ENCODE results near the gene ZDHHC1.

Gene ZDHHC1, protein sequence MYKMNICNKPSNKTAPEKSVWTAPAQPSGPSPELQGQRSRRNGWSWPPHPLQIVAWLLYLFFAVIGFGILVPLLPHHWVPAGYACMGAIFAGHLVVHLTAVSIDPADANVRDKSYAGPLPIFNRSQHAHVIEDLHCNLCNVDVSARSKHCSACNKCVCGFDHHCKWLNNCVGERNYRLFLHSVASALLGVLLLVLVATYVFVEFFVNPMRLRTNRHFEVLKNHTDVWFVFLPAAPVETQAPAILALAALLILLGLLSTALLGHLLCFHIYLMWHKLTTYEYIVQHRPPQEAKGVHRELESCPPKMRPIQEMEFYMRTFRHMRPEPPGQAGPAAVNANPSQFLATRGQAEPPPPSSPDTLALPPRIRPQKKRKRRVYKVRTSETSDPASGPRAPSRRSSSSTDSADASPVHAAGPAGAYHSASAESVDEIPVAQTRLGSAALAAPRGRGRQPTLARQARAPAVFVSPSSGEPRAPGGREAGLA

DNA sequence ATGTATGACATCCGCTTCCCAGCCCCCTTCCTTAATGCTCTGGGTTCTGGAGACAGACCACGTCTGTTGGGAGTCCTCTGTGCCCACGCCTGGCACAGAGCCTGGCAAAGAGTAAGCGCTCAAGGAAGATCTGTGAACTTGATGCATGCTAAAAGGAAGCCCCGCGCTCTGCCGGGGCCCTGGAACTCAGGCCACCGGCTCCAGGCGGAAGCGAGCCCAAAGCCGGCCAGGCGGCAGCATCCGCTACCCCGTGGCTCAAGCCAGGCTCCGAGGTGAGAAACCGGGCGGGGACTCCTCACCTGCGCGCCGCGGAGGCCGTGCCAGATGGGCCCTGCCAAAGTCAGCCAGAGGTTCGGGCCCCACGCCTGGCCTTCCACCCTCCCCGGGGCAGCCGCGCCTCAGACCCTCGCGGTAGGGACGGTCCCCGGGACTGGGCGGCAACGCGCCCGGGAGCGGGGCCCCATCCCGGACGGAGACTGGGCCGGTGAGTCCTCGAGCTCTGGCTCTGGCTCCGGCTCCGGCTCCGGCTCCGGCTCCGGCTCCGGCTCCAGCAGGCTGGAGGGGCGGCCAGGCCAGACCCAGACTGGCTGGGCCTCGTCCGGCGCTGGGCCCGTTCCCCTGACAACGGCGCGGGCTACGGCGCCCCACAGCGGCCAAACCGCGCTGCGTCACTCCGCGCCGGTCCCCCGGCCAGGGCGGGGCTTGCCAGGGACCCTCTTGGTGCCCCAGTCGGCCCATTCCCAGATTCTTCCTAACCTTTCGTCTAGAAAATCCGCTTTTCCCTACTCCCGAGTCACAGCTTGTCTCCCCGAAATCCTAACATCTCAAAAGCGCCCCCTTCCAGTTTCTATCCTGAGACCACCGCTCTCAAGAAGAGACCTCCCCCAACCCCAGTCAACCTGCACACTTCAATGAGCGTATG is at the start of gene ZDHHC1:
ZDHHC1 (minus strand) TSS at position 606 of the 922 bp plus-strand sequence. CDS start 8,702 bp downstream, outside the sequence.
- no peak for DNase-seq (ENCODE audit: low read depth, low spot score)

DNA sequence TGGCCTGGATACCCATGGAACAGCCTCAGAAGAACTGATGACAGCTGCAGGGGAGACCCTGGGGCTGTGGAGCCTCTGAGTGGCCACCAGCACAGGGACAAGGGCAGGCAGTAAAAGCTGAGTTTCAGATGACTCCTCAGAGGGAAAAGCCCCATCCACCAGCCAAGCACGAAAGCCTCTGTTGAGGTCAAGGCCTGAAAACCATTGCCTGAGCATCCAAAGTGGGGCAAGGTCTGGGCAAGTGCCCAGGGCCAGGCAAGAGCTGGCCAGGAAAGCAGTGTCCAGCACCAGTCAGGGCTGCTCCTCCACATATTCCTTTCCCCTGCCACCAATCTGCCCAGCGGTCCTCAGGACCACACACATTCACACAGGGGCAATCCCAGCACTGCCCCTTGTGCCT is 48.3 kb upstream of the ZDHHC1 start:
- DNase-seq (ENCODE audit: low read depth, low spot score) = no peak

DNA sequence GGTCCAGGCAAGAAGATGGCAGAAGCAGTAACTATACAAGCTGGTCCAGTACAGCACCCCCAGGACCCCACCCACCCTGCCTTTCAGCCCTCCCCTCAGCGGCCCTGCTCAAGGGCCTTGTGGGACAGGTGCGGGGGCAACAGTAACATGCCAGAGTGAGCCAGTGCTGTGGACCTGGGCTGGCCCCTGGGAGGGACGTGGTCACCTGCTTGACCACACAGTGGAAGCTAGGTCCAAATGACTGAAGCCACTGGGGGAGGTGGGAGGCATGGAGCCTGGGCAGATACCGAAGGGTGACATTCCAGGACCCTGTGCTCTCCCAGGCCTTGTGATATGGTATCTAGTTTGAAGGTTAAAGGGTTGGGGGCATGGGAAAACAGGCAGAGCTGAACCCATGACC is 47.4 kb upstream of the ZDHHC1 start:
- DNase-seq (ENCODE audit: low read depth, low spot score) = no peak

DNA sequence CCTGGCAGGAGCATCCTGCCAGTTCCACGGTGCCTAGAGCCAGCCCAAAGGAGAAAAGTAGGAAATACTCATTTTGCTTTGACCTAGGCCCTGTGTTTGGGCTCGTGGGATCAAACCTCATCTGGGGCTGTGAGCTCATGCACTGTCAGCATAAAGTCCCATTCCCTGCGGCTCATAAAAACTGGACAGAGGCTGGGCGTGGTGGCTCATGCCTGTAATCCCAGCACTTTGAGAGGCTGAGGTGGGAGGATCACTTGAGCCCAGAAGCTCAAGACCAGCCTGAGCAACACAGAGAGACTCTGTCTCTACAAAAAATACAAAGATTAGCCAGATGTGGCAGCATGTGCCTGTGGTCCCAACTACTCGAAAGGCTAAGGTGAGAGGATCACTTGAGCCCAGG is 46.8 kb upstream of the ZDHHC1 start:
- no peak for DNase-seq (ENCODE audit: low read depth, low spot score)

DNA sequence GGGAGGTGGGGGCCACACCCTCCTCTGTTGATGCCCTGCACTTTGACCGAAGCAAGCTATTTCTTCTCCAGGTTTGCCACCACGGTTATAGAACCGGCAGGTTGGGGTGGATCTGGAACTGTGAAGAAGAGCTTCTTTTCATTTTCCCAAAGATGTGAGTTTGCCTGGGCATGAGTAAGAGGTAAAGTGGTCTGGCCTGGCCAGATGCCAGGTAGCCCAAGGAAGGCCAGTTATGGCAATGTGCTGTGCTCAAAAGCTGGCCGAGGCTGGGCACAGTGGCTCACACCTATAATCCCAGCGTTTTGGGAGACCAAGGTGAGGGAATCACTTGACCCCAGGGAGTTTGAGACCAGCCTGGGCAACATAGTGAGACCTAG is 46.0 kb upstream of the ZDHHC1 start:
- DNase-seq (ENCODE audit: low read depth, low spot score) = no peak

DNA sequence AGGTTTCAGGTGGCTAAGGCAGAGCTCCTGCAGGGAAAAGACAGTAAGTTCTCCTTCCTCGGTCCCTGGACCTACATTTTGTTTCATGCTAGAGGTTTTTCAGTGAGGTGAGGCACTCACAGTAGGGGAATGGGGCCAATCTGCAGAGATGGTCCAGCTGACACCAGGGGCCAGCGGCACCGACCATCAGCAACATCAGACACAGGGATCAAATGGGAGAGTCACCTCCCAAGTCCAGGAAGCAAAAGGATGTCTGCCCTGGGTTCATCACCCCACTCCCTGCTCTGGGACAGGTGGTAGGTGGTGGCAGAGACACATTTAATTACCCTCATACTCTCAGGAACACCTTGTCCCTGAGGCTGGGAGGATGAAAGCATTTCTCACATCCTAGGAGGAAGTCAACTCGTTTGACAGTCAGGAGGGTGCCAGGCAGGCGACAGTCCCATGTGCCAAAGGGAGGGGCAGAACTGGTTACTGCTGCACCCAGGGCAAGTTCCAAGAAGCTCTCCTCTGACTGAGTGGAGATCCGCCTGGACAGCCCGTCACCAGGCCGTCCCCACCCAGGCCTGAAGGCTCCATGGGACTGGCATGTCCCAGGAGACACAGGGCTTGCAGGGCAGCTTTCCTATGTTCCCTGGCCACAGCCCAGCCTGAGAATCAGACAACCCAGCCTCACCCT is 45.5 kb upstream of the ZDHHC1 start:
- DNase-seq (ENCODE audit: low read depth, low spot score) = no peak

DNA sequence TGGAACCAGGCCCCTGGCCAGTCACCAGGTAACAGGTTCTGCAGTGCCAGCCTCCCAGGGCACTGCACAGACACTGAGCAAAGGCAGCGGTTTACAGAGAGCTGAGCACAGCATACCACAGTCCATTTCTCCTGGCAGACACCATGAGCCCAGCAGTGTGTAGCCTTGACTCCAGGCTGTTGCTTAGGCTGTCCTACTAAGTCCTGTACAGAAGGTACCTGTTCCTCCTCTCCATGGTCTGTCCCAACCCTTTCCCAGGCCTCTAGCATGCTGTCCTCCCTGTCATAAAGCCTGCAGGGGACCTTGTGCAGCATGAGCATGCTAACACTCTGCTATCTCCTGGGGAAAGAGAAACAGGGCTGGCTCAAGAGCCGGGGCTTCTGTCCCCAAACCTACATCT is 44.7 kb upstream of the ZDHHC1 start:
- DNase-seq (ENCODE audit: low read depth, low spot score) = no peak

DNA sequence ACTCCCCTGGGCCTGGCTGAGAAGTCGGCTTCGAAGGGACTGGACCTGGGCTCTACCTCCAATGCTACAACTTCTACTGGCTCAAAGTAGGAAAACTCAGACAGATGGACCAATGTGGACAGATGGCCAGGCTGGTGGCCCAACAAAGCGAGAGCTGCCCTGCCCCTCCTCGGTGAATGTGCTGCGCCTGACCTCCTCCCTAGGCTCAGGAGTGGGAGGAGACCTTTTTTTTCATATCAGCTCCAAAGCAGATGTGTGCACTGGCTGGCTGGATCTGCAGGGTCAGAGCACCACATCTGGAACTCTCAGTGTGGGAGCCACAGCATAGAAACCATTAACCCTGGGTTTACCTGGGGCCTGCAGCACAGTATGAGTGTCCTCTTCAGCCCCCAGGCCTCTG is 43.9 kb upstream of the ZDHHC1 start:
- DNase-seq (ENCODE audit: low read depth, low spot score) = no peak

DNA sequence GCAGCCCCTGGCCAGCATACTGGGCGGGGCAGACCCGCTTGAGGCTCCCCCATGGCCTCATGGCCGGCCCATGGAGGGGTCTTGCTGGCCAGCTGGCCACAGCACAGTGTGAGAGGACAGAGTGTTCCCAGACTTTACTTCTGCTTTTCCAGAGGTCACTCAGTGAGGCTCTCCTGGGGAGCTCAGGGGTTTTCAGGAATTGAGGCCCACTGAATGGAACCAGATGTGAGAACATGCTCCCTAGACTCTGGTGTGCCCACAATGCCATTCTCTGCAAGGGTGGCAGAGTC is 43.5 kb upstream of the ZDHHC1 start:
- no peak for DNase-seq (ENCODE audit: low read depth, low spot score)

DNA sequence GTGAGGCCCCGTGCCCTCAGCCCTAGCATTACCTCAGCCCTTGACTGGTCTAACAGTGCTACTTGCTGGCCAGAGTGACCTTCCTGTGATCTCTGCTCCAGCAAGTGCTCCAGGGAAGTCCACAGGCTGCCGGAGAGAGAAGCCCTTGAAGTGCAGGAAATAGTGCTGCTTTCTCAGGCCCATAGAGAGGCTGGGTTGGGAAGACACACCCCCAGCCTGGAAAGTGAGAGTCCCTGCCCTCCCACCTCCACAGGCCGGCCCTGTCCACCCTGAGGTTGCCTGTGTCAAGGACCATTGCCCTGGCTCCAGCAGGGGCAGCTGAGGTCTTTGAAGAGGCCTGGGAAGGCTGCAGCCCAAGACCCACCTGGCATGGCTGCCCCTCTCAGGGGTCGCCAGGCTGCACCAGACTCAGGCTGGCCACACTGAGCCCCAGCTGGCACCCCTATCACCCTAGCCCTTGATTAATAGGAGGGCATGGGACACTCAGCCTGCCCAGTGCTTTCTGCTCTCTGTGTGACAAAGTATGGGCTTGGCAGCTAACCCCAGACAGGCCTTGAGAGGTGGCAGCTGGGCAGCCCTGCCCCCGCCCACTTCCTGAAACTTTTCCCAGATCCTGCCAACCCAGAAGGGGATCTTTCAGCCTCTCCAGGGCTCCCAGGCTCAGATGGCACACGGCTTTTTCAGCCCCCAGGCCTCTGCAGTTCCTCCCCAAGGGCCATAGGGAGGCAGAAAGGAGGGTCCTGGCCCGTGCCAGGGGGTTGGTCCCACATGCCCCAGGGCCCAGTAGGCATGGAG is 43.0 kb upstream of the ZDHHC1 start:
- DNase-seq (ENCODE audit: low read depth, low spot score) = no peak

DNA sequence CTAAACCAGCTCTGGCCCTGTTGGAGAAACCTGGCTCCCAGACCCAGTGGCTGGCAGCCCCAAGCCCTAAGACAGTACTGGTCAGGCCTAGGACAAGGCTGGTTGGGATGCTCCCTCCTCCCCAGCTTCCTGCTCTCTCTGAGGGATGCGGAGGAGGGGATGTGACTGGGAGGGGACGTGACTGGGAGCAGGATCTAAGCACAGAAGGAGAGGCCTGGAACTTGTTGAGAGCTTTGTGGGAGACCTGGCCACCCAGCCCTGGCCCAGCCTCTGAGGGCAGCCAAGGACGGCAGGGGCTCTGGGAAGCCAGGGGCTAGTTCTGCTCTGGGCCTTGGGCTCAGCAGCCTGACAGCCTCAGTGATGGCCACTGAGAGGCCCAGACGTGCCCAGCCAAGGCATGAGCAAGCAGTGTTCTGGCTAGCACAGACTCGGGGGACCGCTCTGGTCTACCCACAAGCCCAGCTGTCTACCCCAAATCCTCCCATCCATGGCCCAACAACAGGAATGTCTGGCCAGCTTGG is 41.9 kb upstream of the ZDHHC1 start:
- no peak for DNase-seq (ENCODE audit: low read depth, low spot score)

DNA sequence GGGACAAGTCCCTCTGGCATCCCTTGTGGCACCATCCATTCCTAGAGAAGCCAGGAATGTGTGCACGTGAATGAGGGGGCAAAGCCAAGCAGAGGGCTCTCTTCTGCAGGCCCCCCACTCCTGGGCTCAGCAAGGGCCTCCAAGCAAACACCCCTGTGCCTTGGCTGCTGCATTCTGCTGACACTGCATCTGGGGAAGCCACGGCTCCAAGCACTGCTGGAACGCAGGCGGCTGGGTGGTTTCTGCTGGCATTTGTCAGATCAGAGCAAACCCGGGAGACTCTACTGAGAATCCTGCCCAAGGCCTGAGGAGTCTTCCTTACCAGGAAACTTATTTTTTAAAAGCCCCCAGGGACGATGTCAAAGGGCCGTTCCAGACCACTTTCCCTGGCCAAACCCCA is 41.3 kb upstream of the ZDHHC1 start:
- DNase-seq (ENCODE audit: low read depth, low spot score) = no peak

DNA sequence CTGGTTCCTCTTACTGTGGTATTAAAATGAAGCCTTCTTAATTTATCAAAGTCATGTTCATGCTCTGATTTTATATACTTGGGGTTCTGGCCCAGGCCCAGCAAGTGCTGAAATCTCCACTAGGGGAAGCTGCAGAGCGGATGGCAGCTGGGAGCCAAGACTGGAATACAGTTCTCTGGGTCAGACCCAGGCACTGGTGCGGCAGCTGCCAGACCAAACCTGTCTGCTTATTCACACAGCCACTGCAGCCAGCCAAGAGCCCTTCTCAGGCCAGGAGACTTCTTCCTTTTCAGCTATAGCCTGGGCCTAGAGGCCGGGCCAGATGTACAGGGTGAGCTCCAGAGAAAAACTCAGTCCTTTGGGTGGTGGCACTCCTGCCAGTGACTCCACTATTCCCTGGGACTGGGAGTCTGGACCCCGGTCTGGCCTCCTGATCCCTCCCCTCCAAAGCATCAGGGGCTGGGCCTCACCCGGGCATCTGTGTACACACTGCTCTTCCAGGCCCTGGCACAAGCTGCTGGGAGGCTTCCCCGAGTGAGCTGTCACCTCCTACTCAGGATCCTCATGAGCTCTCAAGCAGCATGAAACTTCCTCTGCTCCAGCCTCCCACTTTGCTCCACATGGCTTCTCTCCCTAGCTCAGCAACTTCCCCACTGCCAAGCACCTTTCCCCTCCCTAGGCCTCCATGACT is 40.3 kb upstream of the ZDHHC1 start:
- DNase-seq (ENCODE audit: low read depth, low spot score) = no peak

DNA sequence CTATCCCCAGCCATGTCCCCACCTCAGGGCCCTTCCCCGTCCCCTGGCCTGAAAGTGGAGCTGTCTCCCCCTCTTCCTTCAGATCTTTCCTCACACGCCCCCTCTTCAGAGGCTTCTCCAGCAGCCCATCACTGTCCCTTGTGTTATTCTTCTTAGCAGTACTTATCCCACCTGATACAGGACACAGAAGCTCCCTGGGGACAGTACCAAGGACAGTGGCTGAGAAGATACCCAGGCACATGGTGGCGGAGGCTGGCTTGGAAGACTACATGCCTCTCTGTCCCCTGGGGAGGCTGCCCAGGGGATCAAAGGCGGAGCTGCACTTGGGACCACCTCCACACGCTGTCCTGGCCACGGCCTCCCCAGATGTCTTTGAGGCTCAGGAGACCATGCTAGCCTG is 38.6 kb upstream of the ZDHHC1 start:
- DNase-seq (ENCODE audit: low read depth, low spot score) = no peak

DNA sequence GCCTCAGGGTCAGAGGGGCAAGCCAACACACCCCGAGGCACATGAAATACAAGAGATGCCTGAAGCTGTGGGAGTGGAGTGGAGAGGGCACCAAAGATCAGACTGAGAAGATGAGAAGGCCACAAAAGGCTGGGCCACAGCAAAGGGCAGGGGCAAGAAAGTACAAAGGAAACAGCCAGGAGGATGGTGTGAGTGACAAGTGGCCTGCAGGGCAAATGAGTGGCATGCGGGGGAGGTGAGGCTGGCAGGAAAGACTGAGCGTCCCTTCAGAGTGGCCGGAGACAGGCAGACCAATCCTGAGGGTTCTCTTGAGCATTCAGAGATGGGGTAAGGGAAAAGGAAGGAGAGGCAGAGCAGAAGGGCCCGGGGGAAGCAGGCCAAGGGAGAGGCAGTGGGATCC is 37.8 kb upstream of the ZDHHC1 start:
- no peak for DNase-seq (ENCODE audit: low read depth, low spot score)

DNA sequence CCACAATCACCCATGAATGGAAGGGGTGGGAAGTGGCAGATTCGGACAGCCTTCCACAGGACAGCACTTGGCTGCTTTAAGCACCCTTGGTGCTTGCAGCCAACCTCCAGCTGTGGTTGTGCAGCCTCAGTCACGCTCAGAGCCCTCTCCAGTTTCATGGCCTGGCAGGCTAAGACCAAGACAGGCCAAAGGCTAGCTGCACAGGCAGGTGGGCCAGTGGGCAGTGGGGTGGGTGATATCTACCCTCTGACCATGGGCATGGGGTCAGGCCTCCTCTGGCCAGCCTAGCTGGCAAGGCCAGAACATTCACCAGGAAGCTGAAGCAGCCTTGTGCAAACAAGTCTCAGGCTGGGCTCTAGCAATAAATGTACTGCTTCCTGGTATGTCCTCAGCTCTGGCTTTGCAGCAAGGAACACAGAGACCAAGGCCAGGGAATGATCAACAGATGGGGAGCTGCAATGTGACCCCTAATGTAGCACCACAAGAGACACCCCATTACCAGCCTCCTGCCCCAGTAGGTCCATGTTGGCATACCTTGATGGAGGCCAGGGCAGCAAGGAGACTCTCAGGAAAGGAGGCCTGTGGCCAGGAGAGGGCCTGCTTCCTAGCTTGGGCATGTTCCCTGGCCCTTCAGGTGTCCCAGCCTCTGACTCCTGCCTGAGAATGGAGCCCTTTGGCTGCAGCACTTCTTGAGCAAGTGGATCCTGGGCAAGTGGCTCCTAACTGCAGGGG is 35.6 kb upstream of the ZDHHC1 start:
- DNase-seq (ENCODE audit: low read depth, low spot score) = no peak

DNA sequence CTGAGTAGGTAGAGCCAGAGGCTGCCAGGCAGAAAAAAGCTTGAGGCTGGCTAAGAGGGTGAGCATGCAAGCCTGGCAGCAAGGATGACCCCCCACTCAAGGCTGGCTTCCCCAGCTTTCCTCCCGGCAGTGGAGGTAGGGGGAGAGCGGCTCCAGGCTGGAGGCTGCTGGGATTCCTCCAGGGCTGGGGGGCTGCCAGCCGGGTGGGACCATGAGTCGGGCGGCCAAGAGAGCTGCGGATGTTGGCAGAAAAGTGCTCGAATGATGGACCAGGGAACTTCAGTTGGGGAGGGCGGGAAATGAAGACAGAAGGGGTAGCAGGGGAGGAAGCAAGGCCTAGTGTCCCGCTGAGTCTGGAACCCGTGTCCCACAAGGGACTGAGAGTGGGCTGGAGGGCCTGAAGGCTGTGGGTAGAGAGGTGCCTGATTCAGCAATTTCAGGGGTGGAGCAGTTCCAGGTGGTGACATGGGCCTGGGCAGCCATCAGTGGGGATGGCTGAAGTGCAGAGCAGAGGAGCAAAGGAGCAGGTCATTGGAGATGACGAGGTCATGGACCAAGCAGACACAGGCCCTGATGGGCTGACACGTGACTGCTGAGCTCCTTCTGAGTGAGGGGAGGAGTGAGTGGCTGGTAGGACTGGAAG is 34.9 kb upstream of the ZDHHC1 start:
- DNase-seq (ENCODE audit: low read depth, low spot score) = no peak

DNA sequence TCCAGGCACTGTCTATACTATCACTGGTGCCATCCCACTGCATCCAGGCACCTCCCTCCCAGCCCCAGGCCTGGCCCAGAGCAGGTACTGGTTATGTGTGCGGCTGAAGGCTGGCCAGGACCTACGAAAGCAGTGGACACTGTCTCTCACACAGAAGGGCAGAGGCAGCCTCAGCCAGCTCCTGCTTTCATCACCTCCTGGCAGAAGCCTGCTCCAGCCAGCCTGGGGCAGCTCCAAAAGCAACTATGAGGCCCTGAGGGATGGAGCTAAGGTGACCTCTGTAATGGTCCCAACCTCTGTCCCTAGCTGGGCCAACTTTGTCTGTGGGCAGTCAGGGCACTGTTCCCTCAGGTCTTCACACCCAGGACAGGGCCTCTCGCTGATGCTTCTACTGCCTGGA is 33.5 kb upstream of the ZDHHC1 start:
- DNase-seq (ENCODE audit: low read depth, low spot score) = no peak

DNA sequence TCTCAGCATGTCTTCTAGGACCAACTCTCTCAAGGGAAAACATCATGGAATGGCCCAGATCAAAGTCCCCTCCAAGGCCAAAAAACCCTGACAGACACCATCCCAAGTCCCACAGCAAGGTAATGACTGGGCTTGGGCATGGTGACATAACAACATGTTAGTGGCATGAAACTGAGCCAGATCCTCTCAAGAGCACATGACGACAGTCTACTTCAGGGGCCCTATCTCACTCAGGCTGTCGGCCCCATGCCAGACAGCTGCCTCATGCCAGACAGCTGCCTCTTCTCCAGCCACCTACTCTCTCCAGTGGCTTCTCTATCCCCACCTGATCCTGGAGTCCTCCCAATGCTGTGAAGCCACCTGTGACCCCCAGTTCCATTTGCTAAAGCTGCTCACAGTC is 33.1 kb upstream of the ZDHHC1 start:
- no peak for DNase-seq (ENCODE audit: low read depth, low spot score)

DNA sequence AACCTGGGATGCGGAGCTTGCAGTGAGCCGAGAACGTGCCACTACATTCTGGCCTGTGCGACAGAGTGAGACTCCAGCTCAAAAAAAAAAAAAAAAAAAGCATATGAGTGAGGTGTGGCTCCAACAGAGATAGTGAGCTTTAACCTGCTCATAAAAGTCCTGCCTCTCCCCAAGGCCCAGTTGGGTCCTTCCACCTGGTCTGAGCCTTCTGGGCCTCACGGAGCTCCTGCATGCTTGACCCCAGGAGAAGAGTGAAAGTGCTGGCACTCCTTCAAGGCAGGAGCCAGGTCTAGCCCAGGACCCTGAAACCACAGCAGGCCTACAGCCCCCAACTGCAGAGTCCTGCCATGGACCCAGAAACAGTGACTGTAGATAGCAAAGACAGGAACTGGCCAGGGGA is 32.3 kb upstream of the ZDHHC1 start:
- no peak for DNase-seq (ENCODE audit: low read depth, low spot score)

All from iPS DF 19.7 (cell line).